HEK293 (cell line): ENCODE data around the gene MACF1.

ENCODE experiments used
- AEBP2 ChIP-seq: fragments of 450-650 bp; formaldehyde crosslinking; IDR thresholded peaks from 2 replicates; pipeline ENCODE4 v1.5.1; 2016; ENCODE audit warnings: missing biosample characterization, missing genetic modification characterization, borderline replicate concordance
- BCL11B ChIP-seq: fragments of 450-650 bp; formaldehyde crosslinking; IDR thresholded peaks from 2 replicates; pipeline ENCODE4 v1.5.1; 2016; ENCODE audit warnings: low read depth, missing biosample characterization, missing genetic modification characterization
- BCL6B ChIP-seq: fragments of 450-650 bp; formaldehyde crosslinking; IDR thresholded peaks from 2 replicates; pipeline ENCODE4 v1.5.1; 2017; ENCODE audit warnings: missing biosample characterization, missing genetic modification characterization
- HOXA7 ChIP-seq: sonication (generic); formaldehyde crosslinking; IDR thresholded peaks from 2 replicates; pipeline ENCODE4 v1.8.1; 2022; ENCODE audit warnings: missing genetic modification reagents, borderline replicate concordance
- INSM2 ChIP-seq: fragments of 450-650 bp; formaldehyde crosslinking; IDR thresholded peaks from 2 replicates; pipeline ENCODE4 v1.5.1; 2016; ENCODE audit warnings: missing biosample characterization, missing genetic modification characterization
- KLF17 ChIP-seq: fragments of 450-650 bp; formaldehyde crosslinking; IDR thresholded peaks from 2 replicates; pipeline ENCODE4 v1.5.1; 2016; ENCODE audit warnings: missing biosample characterization, missing genetic modification characterization
- OSR2 ChIP-seq: fragments of 450-650 bp; formaldehyde crosslinking; IDR thresholded peaks from 2 replicates; pipeline ENCODE4 v1.5.1; 2016; ENCODE audit warnings: missing biosample characterization, missing genetic modification characterization
- PRDM10 ChIP-seq: fragments of 450-650 bp; formaldehyde crosslinking; IDR thresholded peaks from 2 replicates; pipeline ENCODE4 v1.5.1; 2016; ENCODE audit warnings: missing biosample characterization, missing genetic modification characterization
- REPIN1 ChIP-seq: fragments of 450-650 bp; formaldehyde crosslinking; IDR thresholded peaks from 2 replicates; pipeline ENCODE4 v1.5.1; 2017; ENCODE audit warnings: missing biosample characterization, missing genetic modification characterization, low read depth
- REST ChIP-seq: fragments of 450-650 bp; formaldehyde crosslinking; IDR thresholded peaks from 2 replicates; pipeline ENCODE4 v1.5.1; 2016; ENCODE audit warnings: missing biosample characterization, missing genetic modification characterization
- SP7 ChIP-seq: fragments of 450-650 bp; formaldehyde crosslinking; IDR thresholded peaks from 2 replicates; pipeline ENCODE4 v1.5.1; 2016; ENCODE audit warnings: missing biosample characterization, missing genetic modification characterization
- ZBTB17 ChIP-seq: fragments of 450-650 bp; formaldehyde crosslinking; IDR thresholded peaks from 2 replicates; pipeline ENCODE4 v1.5.1; 2016; ENCODE audit warnings: missing biosample characterization, missing genetic modification characterization
- ZFP69B ChIP-seq: fragments of 450-650 bp; formaldehyde crosslinking; IDR thresholded peaks from 2 replicates; pipeline ENCODE4 v1.5.1; 2016; ENCODE audit warnings: missing biosample characterization, missing genetic modification characterization
- ZNF10 ChIP-seq: fragments of 450-650 bp; formaldehyde crosslinking; IDR thresholded peaks from 2 replicates; pipeline ENCODE4 v1.5.1; 2017; ENCODE audit warnings: missing biosample characterization, missing genetic modification characterization
- ZNF335 ChIP-seq: fragments of 450-650 bp; formaldehyde crosslinking; conservative IDR thresholded peaks from 2 replicates; pipeline ENCODE4 v1.5.1; 2016; ENCODE audit warnings: missing biosample characterization, missing genetic modification characterization
- ZNF354C ChIP-seq: fragments of 450-650 bp; formaldehyde crosslinking; IDR thresholded peaks from 2 replicates; pipeline ENCODE4 v1.5.1; 2016; ENCODE audit warnings: missing biosample characterization, missing genetic modification characterization, low read depth, borderline replicate concordance
- ZNF362 ChIP-seq: fragments of 450-650 bp; formaldehyde crosslinking; IDR thresholded peaks from 2 replicates; pipeline ENCODE4 v1.5.1; 2016; ENCODE audit warnings: missing biosample characterization, missing genetic modification characterization
- ZNF473 ChIP-seq: fragments of 450-650 bp; formaldehyde crosslinking; IDR thresholded peaks from 2 replicates; pipeline ENCODE4 v1.5.1; 2017; ENCODE audit warnings: missing biosample characterization, missing genetic modification characterization
- ZNF529 ChIP-seq: fragments of 450-650 bp; formaldehyde crosslinking; IDR thresholded peaks from 2 replicates; pipeline ENCODE4 v1.5.1; 2017; ENCODE audit warnings: missing genetic modification characterization, missing biosample characterization; ENCODE audit not compliant: insufficient replicate concordance
- ZNF580 ChIP-seq: fragments of 450-650 bp; formaldehyde crosslinking; IDR thresholded peaks from 2 replicates; pipeline ENCODE4 v1.5.1; 2016; ENCODE audit warnings: missing biosample characterization, missing genetic modification characterization
- ZNF585B ChIP-seq: fragments of 450-650 bp; formaldehyde crosslinking; IDR thresholded peaks from 2 replicates; pipeline ENCODE4 v1.5.1; 2016; ENCODE audit warnings: missing biosample characterization, missing genetic modification characterization
- ZNF670 ChIP-seq: fragments of 450-650 bp; formaldehyde crosslinking; IDR thresholded peaks from 2 replicates; pipeline ENCODE4 v1.5.1; 2016; ENCODE audit warnings: missing biosample characterization, missing genetic modification characterization, low read depth
- ZNF677 ChIP-seq: fragments of 450-650 bp; IDR thresholded peaks from 2 replicates; pipeline ENCODE4 v1.5.0; 2018; ENCODE audit warnings: missing biosample characterization, mild to moderate bottlenecking, missing genetic modification characterization, moderate library complexity
- ZSCAN4 ChIP-seq: fragments of 450-650 bp; formaldehyde crosslinking; IDR thresholded peaks from 2 replicates; pipeline ENCODE4 v1.5.1; 2017; ENCODE audit warnings: missing biosample characterization, missing genetic modification characterization

MACF1 gene

GRCh38 chr1:39268906-39269305 lies 64.4 kb downstream of the MACF1 start (continued):
- TF ChIP-seq INSM2 (tag by site-specific recombination) (no peak), SP7 (tag by site-specific recombination) (0 out of 2 replicates have a peak, but pooled peaks have one; percentile 31), ZNF670 (tag by site-specific recombination) (no peak), ZBTB17 (tag by site-specific recombination) (no peak), REST (tag by site-specific recombination) (no peak), ZNF335 (tag by site-specific recombination) (no peak), ZSCAN4 (no peak), ZNF585B (tag by site-specific recombination) (no peak), ZFP69B (tag by site-specific recombination) (no peak), OSR2 (tag by site-specific recombination) (no peak), BCL6B (tag by site-specific recombination) (no peak), ZNF362 (tag by site-specific recombination) (no peak), PRDM10 (tag by site-specific recombination) (no peak), AEBP2 (tag by site-specific recombination) (no peak), BCL11B (tag by site-specific recombination) (no peak), ZNF354C (tag by site-specific recombination) (no peak), ZNF677 (tag by site-specific recombination) (no peak), KLF17 (no peak), ZNF10 (tag by site-specific recombination) (peak; percentile 90), ZNF473 (tag by site-specific recombination) (no peak), HOXA7 (no peak), REPIN1 (tag by site-specific recombination) (no peak), ZNF580 (no peak), ZNF529 (tag by site-specific recombination) (no peak)
